Endothelial cell of umbilical vein (primary cell): ENCODE data around the gene BNC2. TPM values are rescaled to one million over a fixed set of nuclear protein-coding genes. Genes with fewer than 3 reads are reported as not detected.

Experiments
- BruUV-seq: library from RNA; stranded (reverse); fragments of 400-500 nt; replicated peaks from 2 replicates; lab custom pipeline; 2021; lab: Mats Ljungman, UMichigan
- CTCF ChIA-PET: fragments of 300-600, 350-600 bp; sonication (Branson Sonifier 250); formaldehyde crosslinking; loops from one replicate; lab custom pipeline; 2021; ENCODE audit warnings: antibody characterized with exemption, inconsistent platforms; lab: Charles Lee
- POLR2A ChIA-PET: fragments of 300-600, 350-600 bp; sonication (Branson Sonifier 250); formaldehyde crosslinking; loops from one replicate; lab custom pipeline; 2021; ENCODE audit warnings: antibody characterized with exemption, inconsistent platforms; lab: Charles Lee
- DNase-seq: peaks from one replicate; pipeline ENCODE4 v3.0.0-alpha.2; 2011; ENCODE audit warnings: low read depth, low spot score
- FAIRE-seq: peaks from 2 replicates; lab custom pipeline; 2011; peaks lifted over from hg19 to GRCh38; lab: Jason Lieb, UNC
- H2AFZ ChIP-seq: 2 replicates; pipeline ENCODE4 v1.6.0; 2012; ENCODE audit warnings: low read depth, low read length, control low read depth, inconsistent platforms
- H3K27ac ChIP-seq: 2 replicates; pipeline ENCODE4 v1.5.1; 2011; ENCODE audit warnings: low read depth, mild to moderate bottlenecking, control low read depth, low read length, moderate library complexity; ENCODE audit not compliant: insufficient read depth
- H3K27me3 ChIP-seq, 2 experiments: 2 replicates each; pipeline versions ENCODE4 v1.6.0 to v1.6.1; 2011; ENCODE audit warnings: low read length in 2 of 2, mixed read lengths in 1 of 2; ENCODE audit not compliant: control insufficient read depth in 2 of 2, insufficient read depth in 2 of 2
- H3K36me3 ChIP-seq, 2 experiments: 2 replicates in 1 of 2; 3 replicates in 1 of 2; pipeline ENCODE4 v1.5.1; 2011; ENCODE audit warnings: low read length in 2 of 2, mild to moderate bottlenecking in 1 of 2, moderate library complexity in 1 of 2; ENCODE audit not compliant: control insufficient read depth in 2 of 2, insufficient read depth in 2 of 2; ENCODE audit errors: extremely low read depth in 1 of 2
- H3K4me1 ChIP-seq: 3 replicates; pipeline ENCODE4 v1.5.1; 2011; ENCODE audit warnings: mild to moderate bottlenecking, low read length; ENCODE audit not compliant: control insufficient read depth, insufficient read depth; ENCODE audit errors: extremely low read depth
- H3K4me2 ChIP-seq: 2 replicates; pipeline ENCODE4 v1.6.1; 2011; ENCODE audit warnings: low read length, control low read depth, mixed read lengths; ENCODE audit not compliant: insufficient read depth
- H3K4me3 ChIP-seq, 3 experiments: fragments of 200-600 bp in 1 of 3; sonication (generic), shearing (Covaris generic) in 1 of 3; replicated peaks in 1 of 3; 2 replicates each; pipeline ENCODE4 v1.5.1; 2011 to 2016; ENCODE audit warnings: control low read depth in 3 of 3, low read length in 3 of 3, mild to moderate bottlenecking in 2 of 3, inconsistent platforms in 1 of 3, low read depth in 1 of 3, moderate library complexity in 1 of 3; ENCODE audit not compliant: insufficient read depth in 1 of 3
- H3K79me2 ChIP-seq: 2 replicates; pipeline ENCODE4 v1.6.0; 2012; ENCODE audit warnings: low read length, inconsistent platforms; ENCODE audit not compliant: control insufficient read depth, insufficient read depth
- H3K9ac ChIP-seq: replicated peaks from 2 replicates; pipeline ENCODE3; 2011; ENCODE audit warnings: low read length, control low read depth; ENCODE audit not compliant: insufficient read depth; ENCODE audit errors: extremely low read depth
- H3K9me1 ChIP-seq: replicated peaks from 3 replicates; pipeline ENCODE4 v1.6.0; 2011; ENCODE audit warnings: mild to moderate bottlenecking, low read length; ENCODE audit not compliant: control insufficient read depth, insufficient read depth; ENCODE audit errors: extremely low read depth
- H3K9me3 ChIP-seq: replicated peaks from 2 replicates; pipeline ENCODE4 v1.5.1; 2012; ENCODE audit warnings: low read length, inconsistent platforms; ENCODE audit not compliant: control insufficient read depth, insufficient read depth
- H4K20me1 ChIP-seq: replicated peaks from 2 replicates; pipeline ENCODE3; 2011; ENCODE audit warnings: mild to moderate bottlenecking, low read length; ENCODE audit not compliant: control insufficient read depth, insufficient read depth; ENCODE audit errors: extremely low read depth
- EZH2 ChIP-seq: IDR thresholded peaks from 2 replicates; pipeline ENCODE4 v1.6.1; 2012; ENCODE audit warnings: borderline replicate concordance, low read depth, mild to moderate bottlenecking, moderate library complexity, low read length, inconsistent platforms; ENCODE audit not compliant: severe bottlenecking
- FOS ChIP-seq: IDR thresholded peaks from 2 replicates; pipeline ENCODE4 v1.6.1; 2011; ENCODE audit warnings: mild to moderate bottlenecking, low read length, moderate library complexity, borderline replicate concordance; ENCODE audit not compliant: insufficient read depth
- GATA2 ChIP-seq: IDR thresholded peaks from 2 replicates; pipeline ENCODE4 v1.7.0; 2011; ENCODE audit warnings: low read depth, mild to moderate bottlenecking, moderate library complexity, mixed read lengths, low read length; ENCODE audit not compliant: insufficient read length, insufficient read depth
- JUN ChIP-seq: IDR thresholded peaks from 2 replicates; pipeline ENCODE4 v1.6.1; 2011; ENCODE audit warnings: borderline replicate concordance, low read depth; ENCODE audit not compliant: insufficient read length, insufficient read depth
- MYC ChIP-seq: IDR thresholded peaks from one replicate; pipeline ENCODE4 v1.6.1; 2011; ENCODE audit warnings: mild to moderate bottlenecking, low read depth, low read length
- POLR2A ChIP-seq: IDR thresholded peaks from 2 replicates; pipeline ENCODE4 v1.6.1; 2012; ENCODE audit warnings: low read depth, mild to moderate bottlenecking, control low read depth, low read length
- POLR2AphosphoS5 ChIP-seq: IDR thresholded peaks from 2 replicates; pipeline ENCODE4 v1.6.1; 2012; ENCODE audit warnings: low read depth, mild to moderate bottlenecking, control low read depth, low read length, moderate library complexity; ENCODE audit not compliant: insufficient read depth
- dilution Hi-C: fragments of 300-500 bp; cut with MboI; formaldehyde crosslinking; loops from one replicate; pipeline ENCODE4 v1.15.0; 2019; ENCODE audit warnings: low sequenced_read_pairs; ENCODE audit not compliant: extremely low pct_ligation_motif_present
- intact Hi-C: fragments of 100-400 bp; cut with micrococcal nuclease; formaldehyde crosslinking; loops from one replicate; pipeline ENCODE4 v1.10.0; 2022
- polyA plus RNA-seq, 4 experiments: library from polyadenylated mRNA; depleted of rRNA in 3 of 4; stranded (reverse) in 3 of 4; unstranded in 1 of 4; fragments of >200 nt; gene quantifications; 2 replicates each; pipeline versions ENCODE4 v1.2.1 to v1.2.3, GENCODE V29; 2011 to 2012; ENCODE audit warnings: missing spikeins in 1 of 4
- total RNA-seq: library from RNA; stranded (reverse); gene quantifications from 2 replicates; pipeline ENCODE4 v1.2.3, GENCODE V29; 2021
- TF ChIP-seq, protein P1 (sequence below), 2 donors: IDR thresholded peaks; 1 replicate in 1 of 2; 2 replicates in 1 of 2; pipeline ENCODE4 v1.5.1; 2011; ENCODE audit warnings: low read length in 2 of 2, mild to moderate bottlenecking in 2 of 2, moderate library complexity in 2 of 2, control low read depth in 1 of 2, inconsistent platforms in 1 of 2, low read depth in 1 of 2; ENCODE audit not compliant: insufficient read depth in 1 of 2; ENCODE audit errors: extremely low read depth in 1 of 2
- TF ChIP-seq, protein P2 (sequence below): IDR thresholded peaks from 2 replicates; pipeline ENCODE4 v1.6.1; 2011; ENCODE audit not compliant: insufficient read depth, insufficient read length

The BNC2 gene
- total and polyA plus RNA-seq, 2 donors (not counting 3 experiments of a cell fraction or from before 2014, with no cell fraction given) = 12.1 to 34.3 TPM

DNA sequence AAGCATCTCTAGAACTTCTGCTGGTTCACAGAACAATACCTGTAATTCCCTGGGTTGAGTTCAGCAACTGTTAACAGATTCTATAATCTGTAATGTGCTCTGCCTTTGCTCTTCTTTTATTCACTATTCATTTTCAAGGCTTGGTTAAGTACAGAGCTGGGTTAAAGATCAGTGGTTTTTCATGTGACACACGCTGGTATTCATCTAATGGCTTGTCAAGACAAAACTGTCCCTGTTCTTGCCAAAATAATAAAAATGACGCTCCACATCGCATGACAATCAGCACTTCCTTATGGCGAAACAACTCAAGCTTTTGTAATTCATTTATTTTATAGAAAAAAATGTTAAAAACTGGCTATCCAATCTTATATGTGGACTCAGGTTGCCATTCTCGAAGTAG is 137.9 kb downstream of the BNC2 start:
- dilution Hi-C loops = no loop called here
- H3K79me2 ChIP-seq = no peaks in the 10 kb centered on the region
- CTCF ChIA-PET = no interaction called here
- H3K4me3 ChIP-seq = no peak overlapping the region
- BruUV-seq = no TSS peak
- TF ChIP-seq POLR2AphosphoS5 (no peak), GATA2 (no peak), MYC (no peak), EZH2 (no peak), FOS (no peak), JUN (no peak), POLR2A (no peak)
- TF ChIP-seq, protein P1, sequence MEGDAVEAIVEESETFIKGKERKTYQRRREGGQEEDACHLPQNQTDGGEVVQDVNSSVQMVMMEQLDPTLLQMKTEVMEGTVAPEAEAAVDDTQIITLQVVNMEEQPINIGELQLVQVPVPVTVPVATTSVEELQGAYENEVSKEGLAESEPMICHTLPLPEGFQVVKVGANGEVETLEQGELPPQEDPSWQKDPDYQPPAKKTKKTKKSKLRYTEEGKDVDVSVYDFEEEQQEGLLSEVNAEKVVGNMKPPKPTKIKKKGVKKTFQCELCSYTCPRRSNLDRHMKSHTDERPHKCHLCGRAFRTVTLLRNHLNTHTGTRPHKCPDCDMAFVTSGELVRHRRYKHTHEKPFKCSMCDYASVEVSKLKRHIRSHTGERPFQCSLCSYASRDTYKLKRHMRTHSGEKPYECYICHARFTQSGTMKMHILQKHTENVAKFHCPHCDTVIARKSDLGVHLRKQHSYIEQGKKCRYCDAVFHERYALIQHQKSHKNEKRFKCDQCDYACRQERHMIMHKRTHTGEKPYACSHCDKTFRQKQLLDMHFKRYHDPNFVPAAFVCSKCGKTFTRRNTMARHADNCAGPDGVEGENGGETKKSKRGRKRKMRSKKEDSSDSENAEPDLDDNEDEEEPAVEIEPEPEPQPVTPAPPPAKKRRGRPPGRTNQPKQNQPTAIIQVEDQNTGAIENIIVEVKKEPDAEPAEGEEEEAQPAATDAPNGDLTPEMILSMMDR (IDR thresholded peaks at IDR 0.05; ENCODE audit: extremely low read depth in 1 of 2, insufficient read depth in 1 of 2, low read depth in 1 of 2, low read length in 2 of 2) = no peak
- TF ChIP-seq, protein P2, sequence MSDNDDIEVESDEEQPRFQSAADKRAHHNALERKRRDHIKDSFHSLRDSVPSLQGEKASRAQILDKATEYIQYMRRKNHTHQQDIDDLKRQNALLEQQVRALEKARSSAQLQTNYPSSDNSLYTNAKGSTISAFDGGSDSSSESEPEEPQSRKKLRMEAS = no peak
- intact Hi-C loops = no loop called here
- H3K9ac ChIP-seq = no peak overlapping the region
- H3K9me3 ChIP-seq = no peaks in the 10 kb centered on the region
- no peak overlapping the region for H2AFZ ChIP-seq
- H3K4me1 ChIP-seq = peaks cover 7% of the 10 kb centered on the region
- H3K9me1 ChIP-seq = no peaks in the 10 kb centered on the region
- H3K36me3 ChIP-seq = no peaks in the 10 kb centered on the region
- POLR2A ChIA-PET = no interaction called here
- H4K20me1 ChIP-seq = no peaks in the 10 kb centered on the region
- no peak for FAIRE-seq
- H3K4me2 ChIP-seq = no peak overlapping the region
- DNase-seq = no peak
- no peaks in the 10 kb centered on the region for H3K27me3 ChIP-seq
- H3K27ac ChIP-seq = no peak overlapping the region
